A673 (cell line): ENCODE data around the gene DPF1. TPM values are rescaled to one million over a fixed set of nuclear protein-coding genes. Genes with fewer than 3 reads are reported as not detected.

ENCODE experiments used
- BruUV-seq: library from RNA; stranded (reverse); fragments of 400-500 nt; replicated peaks from 2 replicates; lab custom pipeline; 2021; lab: Mats Ljungman, UMichigan
- CTCF ChIA-PET: fragments of 300-600 bp; sonication (Branson Sonifier 250); formaldehyde crosslinking; loops from one replicate; lab custom pipeline; 2022; ENCODE audit warnings: antibody characterized with exemption; lab: Charles Lee
- POLR2A ChIA-PET: fragments of 300-600 bp; sonication (Branson Sonifier 250); formaldehyde crosslinking; loops from one replicate; lab custom pipeline; 2022; ENCODE audit warnings: antibody characterized with exemption; ENCODE audit not compliant: low non-redundant PET; lab: Charles Lee
- DNase-seq: peaks from one replicate; pipeline ENCODE4 v3.0.0-alpha.2; 2015; ENCODE audit warnings: low spot score
- H3K27ac ChIP-seq: fragments of 200-600 bp; sonication (generic); 2 replicates; pipeline ENCODE4 v1.5.1; 2016; ENCODE audit warnings: mixed run types, low read depth, mild to moderate bottlenecking, mixed read lengths, antibody characterized with exemption, low read length; ENCODE audit not compliant: poor library complexity, severe bottlenecking
- H3K27me3 ChIP-seq: fragments of 200-600 bp; sonication (generic); replicated peaks from 2 replicates; pipeline ENCODE4 v1.6.1; 2017; ENCODE audit warnings: mixed run types, low read depth, mild to moderate bottlenecking, mixed read lengths, antibody characterized with exemption, low read length; ENCODE audit not compliant: insufficient read depth, poor library complexity
- H3K36me3 ChIP-seq: fragments of 200-600 bp; sonication (generic); 2 replicates; pipeline ENCODE4 v1.6.1; 2016; ENCODE audit warnings: mixed run types, mild to moderate bottlenecking, mixed read lengths, antibody characterized with exemption, low read length; ENCODE audit not compliant: insufficient read depth, poor library complexity, severe bottlenecking
- H3K4me1 ChIP-seq: fragments of 200-600 bp; sonication (generic); 2 replicates; pipeline ENCODE4 v1.6.1; 2017; ENCODE audit warnings: mixed run types, mild to moderate bottlenecking, mixed read lengths, antibody characterized with exemption, low read length; ENCODE audit not compliant: insufficient read depth, poor library complexity, severe bottlenecking
- H3K4me3 ChIP-seq: fragments of 200-600 bp; sonication (generic); 2 replicates; pipeline ENCODE4 v1.5.1; 2016; ENCODE audit warnings: low read depth, mixed run types, mild to moderate bottlenecking, mixed read lengths, low read length; ENCODE audit not compliant: poor library complexity, severe bottlenecking
- H3K9me3 ChIP-seq: fragments of 200-600 bp; sonication (generic); 2 replicates; pipeline ENCODE4 v1.6.1; 2016; ENCODE audit warnings: mixed run types, low read depth, mild to moderate bottlenecking, mixed read lengths, antibody characterized with exemption, low read length; ENCODE audit not compliant: poor library complexity, severe bottlenecking
- CTCF ChIP-seq: fragments of 300-800, 200-600 bp; sonication (generic); conservative IDR thresholded peaks from 2 replicates; pipeline ENCODE4 v1.5.1; 2017; ENCODE audit warnings: low read depth, mild to moderate bottlenecking, antibody characterized with exemption, low read length, moderate library complexity, mixed read lengths
- EZH2 ChIP-seq: fragments of 200-600 bp; sonication (generic); IDR thresholded peaks from 2 replicates; pipeline ENCODE4 v1.6.1; 2017; ENCODE audit warnings: borderline replicate concordance, low read depth, mild to moderate bottlenecking, mixed read lengths, antibody characterized with exemption, low read length; ENCODE audit not compliant: poor library complexity, severe bottlenecking
- intact Hi-C: fragments of 100-400 bp; cut with micrococcal nuclease; formaldehyde crosslinking; loops from one replicate; pipeline ENCODE4 v1.10.0; 2022; ENCODE audit not compliant: unreplicated experiment
- total RNA-seq: library from RNA; stranded (reverse); gene quantifications from 2 replicates; pipeline ENCODE4 v1.2.3, GENCODE V29; 2021

The DPF1 gene
- total RNA-seq, 1 experiment from 2014 or later = 6.3 TPM

GRCh38 chr19:38196245-38196837 is 27.7 kb downstream of the DPF1 start:
- CTCF ChIA-PET = no interaction called here
- Histone ChIP-seq H3K4me1 (no peaks in the 10 kb centered on the region), H3K27ac (no peak overlapping the region), H3K27me3 (no peaks in the 10 kb centered on the region), H3K9me3 (no peaks in the 10 kb centered on the region), H3K36me3 (no peaks in the 10 kb centered on the region), H3K4me3 (no peak overlapping the region)
- POLR2A ChIA-PET = no interaction called here
- intact Hi-C loops = no loop called here
- no peak for DNase-seq
- no peak for TF ChIP-seq CTCF
- no peak for TF ChIP-seq EZH2
- no TSS peak for BruUV-seq

GRCh38 chr19:38195237-38195636 is 28.8 kb downstream of the DPF1 start:
- no peaks in the 10 kb centered on the region for H3K27me3 ChIP-seq
- no TSS peak for BruUV-seq
- intact Hi-C loops = no loop called here
- CTCF ChIA-PET = no interaction called here
- H3K27ac ChIP-seq = no peak overlapping the region
- POLR2A ChIA-PET = no interaction called here
- no peaks in the 10 kb centered on the region for H3K4me1 ChIP-seq
- H3K9me3 ChIP-seq = no peaks in the 10 kb centered on the region
- DNase-seq = no peak
- no peak for TF ChIP-seq CTCF
- H3K36me3 ChIP-seq = no peaks in the 10 kb centered on the region
- no peak overlapping the region for H3K4me3 ChIP-seq

GRCh38 chr19:38194061-38194701 is 29.8 kb downstream of the DPF1 start:
- Histone ChIP-seq H3K4me3 (no peak overlapping the region), H3K27me3 (no peaks in the 10 kb centered on the region), H3K9me3 (no peaks in the 10 kb centered on the region), H3K4me1 (no peaks in the 10 kb centered on the region), H3K36me3 (no peaks in the 10 kb centered on the region), H3K27ac (no peak overlapping the region)
- CTCF ChIA-PET = interaction anchor here (0.6 kb wide), 1 partner anchor 34 kb away, joined by 5 read pairs; no protein-coding TSS in a partner anchor
- no TSS peak for BruUV-seq
- POLR2A ChIA-PET = no interaction called here
- TF ChIP-seq CTCF (no peak), EZH2 (no peak)
- intact Hi-C loops = no loop called here
- DNase-seq = no peak
